IMR-90 (cell line): ENCODE measurements around the gene APCDD1L.

Experiments
- CTCF ChIP-seq: conservative IDR thresholded peaks from 2 replicates; pipeline ENCODE4 v1.5.1; 2012; ENCODE audit warnings: mild to moderate bottlenecking, low read depth, low read length, improper control_type of control experiment
- POLR2A ChIP-seq: IDR thresholded peaks from 2 replicates; pipeline ENCODE4 v1.6.1; 2012; ENCODE audit warnings: mild to moderate bottlenecking, low read depth, low read length
- RFX5 ChIP-seq: IDR thresholded peaks from 2 replicates; pipeline ENCODE4 v1.8.0; 2012; ENCODE audit warnings: low read depth, mild to moderate bottlenecking, low read length, moderate library complexity

GRCh38 chr20:58498470-58499068, 16.6 kb downstream of the APCDD1L start:
- TF ChIP-seq CTCF (no peak), POLR2A (no peak), RFX5 (no peak)
